Measurements from ENCODE around the gene PYY.

The PYY gene

DNA sequence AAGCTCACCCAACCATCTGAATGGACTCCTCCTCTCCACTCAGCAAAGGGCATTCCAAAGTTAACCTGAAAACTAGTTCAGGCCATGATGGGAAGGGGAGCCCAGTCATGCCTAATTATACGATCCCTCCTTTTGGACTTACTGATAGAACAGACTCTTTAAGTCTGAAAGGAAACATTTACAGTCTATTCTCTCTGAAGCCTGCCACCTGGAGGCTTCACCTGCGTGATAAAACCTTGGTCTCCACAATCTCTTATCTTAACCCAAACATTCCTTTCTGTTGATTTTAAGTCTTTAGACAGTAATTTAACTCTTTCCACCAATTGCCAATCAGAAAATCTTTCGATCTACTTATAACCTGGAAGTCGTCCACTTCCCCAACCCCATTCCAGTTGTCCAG lies 37.4 kb downstream of the PYY start:
- TF ChIP-seq NFIC (IDR thresholded peaks at IDR 0.05) = no peak
- no peak for TF ChIP-seq CEBPB (IDR thresholded peaks at IDR 0.05)
- TF ChIP-seq, protein P1, sequence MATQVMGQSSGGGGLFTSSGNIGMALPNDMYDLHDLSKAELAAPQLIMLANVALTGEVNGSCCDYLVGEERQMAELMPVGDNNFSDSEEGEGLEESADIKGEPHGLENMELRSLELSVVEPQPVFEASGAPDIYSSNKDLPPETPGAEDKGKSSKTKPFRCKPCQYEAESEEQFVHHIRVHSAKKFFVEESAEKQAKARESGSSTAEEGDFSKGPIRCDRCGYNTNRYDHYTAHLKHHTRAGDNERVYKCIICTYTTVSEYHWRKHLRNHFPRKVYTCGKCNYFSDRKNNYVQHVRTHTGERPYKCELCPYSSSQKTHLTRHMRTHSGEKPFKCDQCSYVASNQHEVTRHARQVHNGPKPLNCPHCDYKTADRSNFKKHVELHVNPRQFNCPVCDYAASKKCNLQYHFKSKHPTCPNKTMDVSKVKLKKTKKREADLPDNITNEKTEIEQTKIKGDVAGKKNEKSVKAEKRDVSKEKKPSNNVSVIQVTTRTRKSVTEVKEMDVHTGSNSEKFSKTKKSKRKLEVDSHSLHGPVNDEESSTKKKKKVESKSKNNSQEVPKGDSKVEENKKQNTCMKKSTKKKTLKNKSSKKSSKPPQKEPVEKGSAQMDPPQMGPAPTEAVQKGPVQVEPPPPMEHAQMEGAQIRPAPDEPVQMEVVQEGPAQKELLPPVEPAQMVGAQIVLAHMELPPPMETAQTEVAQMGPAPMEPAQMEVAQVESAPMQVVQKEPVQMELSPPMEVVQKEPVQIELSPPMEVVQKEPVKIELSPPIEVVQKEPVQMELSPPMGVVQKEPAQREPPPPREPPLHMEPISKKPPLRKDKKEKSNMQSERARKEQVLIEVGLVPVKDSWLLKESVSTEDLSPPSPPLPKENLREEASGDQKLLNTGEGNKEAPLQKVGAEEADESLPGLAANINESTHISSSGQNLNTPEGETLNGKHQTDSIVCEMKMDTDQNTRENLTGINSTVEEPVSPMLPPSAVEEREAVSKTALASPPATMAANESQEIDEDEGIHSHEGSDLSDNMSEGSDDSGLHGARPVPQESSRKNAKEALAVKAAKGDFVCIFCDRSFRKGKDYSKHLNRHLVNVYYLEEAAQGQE (IDR thresholded peaks at IDR 0.05; ENCODE audit: low read depth) = no peak
- TF ChIP-seq, protein P2, sequence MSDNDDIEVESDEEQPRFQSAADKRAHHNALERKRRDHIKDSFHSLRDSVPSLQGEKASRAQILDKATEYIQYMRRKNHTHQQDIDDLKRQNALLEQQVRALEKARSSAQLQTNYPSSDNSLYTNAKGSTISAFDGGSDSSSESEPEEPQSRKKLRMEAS (IDR thresholded peaks at IDR 0.05) = no peak
- TF ChIP-seq FOXM1 (IDR thresholded peaks at IDR 0.05; ENCODE audit: borderline replicate concordance, low read depth) = no peak
- TF ChIP-seq EGR1 (IDR thresholded peaks at IDR 0.05) = no peak
- TF ChIP-seq RAD21 (IDR thresholded peaks at IDR 0.05; ENCODE audit: low read depth) = no peak

DNA sequence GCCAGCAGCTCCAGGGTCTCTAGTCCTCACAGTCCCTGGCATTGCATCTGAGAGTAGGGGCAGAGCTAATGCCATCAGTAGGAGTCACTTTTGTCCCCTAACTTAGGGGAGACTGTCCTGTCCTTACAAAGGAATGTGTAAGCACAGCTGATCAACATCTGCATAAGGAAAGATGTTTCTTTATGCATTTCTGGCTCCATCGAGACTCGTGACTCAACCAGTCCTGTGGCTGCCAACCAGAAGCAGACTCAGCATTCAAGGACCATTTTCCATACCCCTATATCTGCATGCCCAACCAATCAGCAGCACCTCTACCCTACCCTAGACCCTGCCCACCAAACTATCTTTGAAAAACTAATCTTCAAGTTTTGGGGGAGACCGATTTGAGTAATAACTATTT lies 38.2 kb downstream of the PYY start:
- TF ChIP-seq, protein P3, sequence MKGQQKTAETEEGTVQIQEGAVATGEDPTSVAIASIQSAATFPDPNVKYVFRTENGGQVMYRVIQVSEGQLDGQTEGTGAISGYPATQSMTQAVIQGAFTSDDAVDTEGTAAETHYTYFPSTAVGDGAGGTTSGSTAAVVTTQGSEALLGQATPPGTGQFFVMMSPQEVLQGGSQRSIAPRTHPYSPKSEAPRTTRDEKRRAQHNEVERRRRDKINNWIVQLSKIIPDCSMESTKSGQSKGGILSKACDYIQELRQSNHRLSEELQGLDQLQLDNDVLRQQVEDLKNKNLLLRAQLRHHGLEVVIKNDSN (IDR thresholded peaks at IDR 0.05) = no peak
- TF ChIP-seq TAF1 (IDR thresholded peaks at IDR 0.05; ENCODE audit: low read depth) = no peak
- no peak for TF ChIP-seq TCF12 (IDR thresholded peaks at IDR 0.05; ENCODE audit: low read depth)
- no peak for TF ChIP-seq NFIC (IDR thresholded peaks at IDR 0.05)
- no peak for TF ChIP-seq CREB1 (IDR thresholded peaks at IDR 0.05; ENCODE audit: low read depth)
- TF ChIP-seq EGR1 (IDR thresholded peaks at IDR 0.05) = no peak
- TF ChIP-seq TEAD4 (IDR thresholded peaks at IDR 0.05) = no peak
- TF ChIP-seq RAD21 (IDR thresholded peaks at IDR 0.05; ENCODE audit: low read depth) = no peak
- no peak for TF ChIP-seq ZBTB7A (IDR thresholded peaks at IDR 0.05; ENCODE audit: low read depth)
- TF ChIP-seq, protein P1 (IDR thresholded peaks at IDR 0.05; ENCODE audit: low read depth) = no peak
- no peak for TF ChIP-seq CEBPB (IDR thresholded peaks at IDR 0.05)
- no peak for TF ChIP-seq FOXM1 (IDR thresholded peaks at IDR 0.05; ENCODE audit: borderline replicate concordance, low read depth)
- TF ChIP-seq, protein P2 (IDR thresholded peaks at IDR 0.05) = no peak
- TF ChIP-seq YY1 (IDR thresholded peaks at IDR 0.05; ENCODE audit: low read depth) = no peak

DNA sequence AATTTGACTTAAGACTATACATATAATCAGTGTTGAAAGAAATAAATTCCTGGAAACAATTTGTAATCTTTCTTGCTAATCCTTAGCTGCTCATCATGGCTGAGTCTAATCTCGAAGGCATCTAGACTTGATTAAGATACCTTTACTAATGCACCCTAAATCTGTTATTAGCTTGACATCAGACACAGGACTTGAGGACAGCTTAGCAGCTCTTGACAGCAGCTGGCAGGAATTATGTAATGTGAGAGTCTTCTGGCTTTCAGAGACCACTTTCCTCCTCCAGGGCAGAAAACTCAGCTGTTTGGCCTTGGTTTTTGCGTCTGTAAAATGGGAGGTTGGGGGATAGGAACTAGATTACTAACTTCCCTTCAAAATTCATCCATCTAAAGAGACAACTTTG lies 39.3 kb downstream of the PYY start:
- no peak for TF ChIP-seq EGR1 (IDR thresholded peaks at IDR 0.05)
- TF ChIP-seq, protein P3 (IDR thresholded peaks at IDR 0.05) = no peak
- no peak for TF ChIP-seq TAF1 (IDR thresholded peaks at IDR 0.05; ENCODE audit: low read depth)
- TF ChIP-seq, protein P2 (IDR thresholded peaks at IDR 0.05) = no peak
- no peak for TF ChIP-seq YY1 (IDR thresholded peaks at IDR 0.05; ENCODE audit: low read depth)
- no peak for TF ChIP-seq EP300 (IDR thresholded peaks at IDR 0.05; ENCODE audit: borderline replicate concordance)
- TF ChIP-seq CEBPB (IDR thresholded peaks at IDR 0.05) = no peak
- TF ChIP-seq CREB1 (IDR thresholded peaks at IDR 0.05; ENCODE audit: low read depth) = no peak
- no peak for TF ChIP-seq FOXM1 (IDR thresholded peaks at IDR 0.05; ENCODE audit: borderline replicate concordance, low read depth)
- TF ChIP-seq NFIC (IDR thresholded peaks at IDR 0.05) = no peak
- TF ChIP-seq ZBTB7A (IDR thresholded peaks at IDR 0.05; ENCODE audit: low read depth) = no peak
- TF ChIP-seq RAD21 (IDR thresholded peaks at IDR 0.05; ENCODE audit: low read depth) = no peak
- TF ChIP-seq, protein P1 (IDR thresholded peaks at IDR 0.05; ENCODE audit: low read depth) = no peak

DNA sequence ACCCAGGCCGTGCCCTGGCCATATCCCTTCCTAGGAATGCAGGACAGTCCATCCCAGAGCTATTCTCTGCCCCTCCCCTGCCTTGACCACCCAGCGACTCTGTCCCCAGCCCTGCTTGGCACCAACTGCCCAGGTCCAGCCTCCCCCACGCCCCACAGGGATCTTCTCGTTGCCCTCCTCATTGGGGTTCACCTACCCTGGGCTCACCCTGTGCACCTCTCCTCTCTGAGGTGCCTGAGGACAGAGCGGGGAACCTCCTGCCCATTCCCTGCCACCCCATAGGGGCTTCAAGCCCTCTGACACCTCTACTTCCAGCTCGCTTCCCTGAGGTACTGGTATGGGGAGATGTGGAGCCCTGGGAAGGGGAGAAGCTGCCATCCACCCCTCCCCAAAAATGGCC lies 40.2 kb downstream of the PYY start:
- TF ChIP-seq ZBTB7A (IDR thresholded peaks at IDR 0.05; ENCODE audit: low read depth) (no peak), YY1 (IDR thresholded peaks at IDR 0.05; ENCODE audit: low read depth) (no peak), EGR1 (IDR thresholded peaks at IDR 0.05) (no peak), FOXM1 (IDR thresholded peaks at IDR 0.05; ENCODE audit: borderline replicate concordance, low read depth) (no peak), NFIC (IDR thresholded peaks at IDR 0.05) (no peak), CEBPB (IDR thresholded peaks at IDR 0.05) (no peak), EP300 (IDR thresholded peaks at IDR 0.05; ENCODE audit: borderline replicate concordance) (no peak), RAD21 (IDR thresholded peaks at IDR 0.05; ENCODE audit: low read depth) (no peak), TEAD4 (IDR thresholded peaks at IDR 0.05) (no peak)
- TF ChIP-seq, protein P3 (IDR thresholded peaks at IDR 0.05) = no peak

Data from Ishikawa (cell line).